SK-N-SH treated with all-trans-retinoic acid at 6 μM for 48 hours (cell line): ENCODE data around the gene CXCL17.

Source experiments
- ESRRG ChIP-seq: fragments of 250-450 bp; sonication (Bioruptor Pico); IDR thresholded peaks from 2 replicates; pipeline ENCODE4 v1.6.1; 2021; ENCODE audit warnings: mild to moderate bottlenecking
- GLIS3 ChIP-seq: fragments of 250-450 bp; sonication (Bioruptor Pico); IDR thresholded peaks from 2 replicates; pipeline ENCODE4 v1.5.0; 2020; ENCODE audit warnings: mild to moderate bottlenecking, moderate library complexity
- TSHZ2 ChIP-seq: fragments of 250-450 bp; sonication (Bioruptor Pico); IDR thresholded peaks from 2 replicates; pipeline ENCODE4 v1.5.0; 2020; ENCODE audit warnings: mild to moderate bottlenecking, moderate library complexity
- ZFP30 ChIP-seq: fragments of 450-650 bp; formaldehyde crosslinking; IDR thresholded peaks from 2 replicates; pipeline ENCODE4 v1.5.0; 2022; ENCODE audit warnings: mild to moderate bottlenecking, moderate library complexity
- ZNF565 ChIP-seq: fragments of 450-650 bp; formaldehyde crosslinking; conservative IDR thresholded peaks from 2 replicates; pipeline ENCODE4 v1.5.0; 2020; ENCODE audit warnings: low read depth, mild to moderate bottlenecking, moderate library complexity
- TF ChIP-seq, protein P1 (sequence below): fragments of 250-450 bp; sonication (Bioruptor Pico); IDR thresholded peaks from 2 replicates; pipeline ENCODE4 v1.5.1; 2021; ENCODE audit warnings: mild to moderate bottlenecking, moderate library complexity
- TF ChIP-seq, protein P2 (sequence below): fragments of 250-450 bp; sonication (Bioruptor Pico); IDR thresholded peaks from 2 replicates; pipeline ENCODE4 v1.8.0; 2020; ENCODE audit warnings: mild to moderate bottlenecking, moderate library complexity, borderline replicate concordance

DNA sequence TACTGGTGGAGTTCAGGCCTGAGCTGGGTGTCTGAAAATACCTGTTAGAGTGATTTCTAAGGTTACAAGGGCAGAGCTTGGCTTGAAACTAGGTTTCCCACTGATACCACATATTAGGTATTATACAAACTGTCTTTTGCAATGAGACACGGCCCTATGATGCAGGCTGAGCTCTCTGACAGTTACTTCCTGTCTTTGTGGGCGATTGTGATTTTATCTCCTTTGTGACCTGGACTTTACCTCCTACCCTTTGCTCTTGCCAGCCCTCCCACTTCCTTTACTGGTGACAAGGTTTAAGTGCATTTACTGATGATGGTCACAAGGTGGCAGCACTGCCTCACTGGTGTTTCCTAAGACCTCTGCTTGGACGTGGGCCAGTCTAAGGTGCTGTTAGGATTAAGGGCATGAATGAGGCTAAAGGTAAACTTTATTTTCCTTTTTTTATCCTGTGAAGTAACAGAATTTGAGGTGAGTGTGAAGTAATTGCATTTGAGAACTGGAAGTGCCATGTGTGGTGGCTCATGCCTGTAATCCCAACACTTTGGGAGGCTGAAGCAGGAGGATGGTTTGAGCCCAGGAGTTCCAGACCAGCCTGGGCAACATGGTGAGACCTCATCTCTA lies 7.7 kb upstream of the CXCL17 start:
- TF ChIP-seq, protein P1, sequence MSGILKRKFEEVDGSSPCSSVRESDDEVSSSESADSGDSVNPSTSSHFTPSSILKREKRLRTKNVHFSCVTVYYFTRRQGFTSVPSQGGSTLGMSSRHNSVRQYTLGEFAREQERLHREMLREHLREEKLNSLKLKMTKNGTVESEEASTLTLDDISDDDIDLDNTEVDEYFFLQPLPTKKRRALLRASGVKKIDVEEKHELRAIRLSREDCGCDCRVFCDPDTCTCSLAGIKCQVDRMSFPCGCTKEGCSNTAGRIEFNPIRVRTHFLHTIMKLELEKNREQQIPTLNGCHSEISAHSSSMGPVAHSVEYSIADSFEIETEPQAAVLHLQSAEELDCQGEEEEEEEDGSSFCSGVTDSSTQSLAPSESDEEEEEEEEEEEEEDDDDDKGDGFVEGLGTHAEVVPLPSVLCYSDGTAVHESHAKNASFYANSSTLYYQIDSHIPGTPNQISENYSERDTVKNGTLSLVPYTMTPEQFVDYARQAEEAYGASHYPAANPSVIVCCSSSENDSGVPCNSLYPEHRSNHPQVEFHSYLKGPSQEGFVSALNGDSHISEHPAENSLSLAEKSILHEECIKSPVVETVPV (CRISPR knock-in tag): no peak
- TF ChIP-seq ZNF565 (no peak), ESRRG (no peak), ZFP30 (no peak), GLIS3 (CRISPR knock-in tag) (no peak), TSHZ2 (CRISPR knock-in tag) (no peak)
- TF ChIP-seq, protein P2, sequence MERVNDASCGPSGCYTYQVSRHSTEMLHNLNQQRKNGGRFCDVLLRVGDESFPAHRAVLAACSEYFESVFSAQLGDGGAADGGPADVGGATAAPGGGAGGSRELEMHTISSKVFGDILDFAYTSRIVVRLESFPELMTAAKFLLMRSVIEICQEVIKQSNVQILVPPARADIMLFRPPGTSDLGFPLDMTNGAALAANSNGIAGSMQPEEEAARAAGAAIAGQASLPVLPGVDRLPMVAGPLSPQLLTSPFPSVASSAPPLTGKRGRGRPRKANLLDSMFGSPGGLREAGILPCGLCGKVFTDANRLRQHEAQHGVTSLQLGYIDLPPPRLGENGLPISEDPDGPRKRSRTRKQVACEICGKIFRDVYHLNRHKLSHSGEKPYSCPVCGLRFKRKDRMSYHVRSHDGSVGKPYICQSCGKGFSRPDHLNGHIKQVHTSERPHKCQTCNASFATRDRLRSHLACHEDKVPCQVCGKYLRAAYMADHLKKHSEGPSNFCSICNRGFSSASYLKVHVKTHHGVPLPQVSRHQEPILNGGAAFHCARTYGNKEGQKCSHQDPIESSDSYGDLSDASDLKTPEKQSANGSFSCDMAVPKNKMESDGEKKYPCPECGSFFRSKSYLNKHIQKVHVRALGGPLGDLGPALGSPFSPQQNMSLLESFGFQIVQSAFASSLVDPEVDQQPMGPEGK (CRISPR knock-in tag): no peak
